IMR-90 (cell line): ENCODE measurements around the gene HPS4.

Experiments used
- CTCF ChIP-seq: conservative IDR thresholded peaks from 2 replicates; pipeline ENCODE4 v1.5.1; 2012; ENCODE audit warnings: mild to moderate bottlenecking, low read depth, low read length, improper control_type of control experiment
- MAFK ChIP-seq: IDR thresholded peaks from 2 replicates; pipeline ENCODE4 v1.6.1; 2012; ENCODE audit warnings: low read depth, low read length, improper control_type of control experiment
- MXI1 ChIP-seq: IDR thresholded peaks from 2 replicates; pipeline ENCODE4 v1.6.1; 2012; ENCODE audit warnings: low read depth, mild to moderate bottlenecking, low read length, moderate library complexity, borderline replicate concordance

- TF ChIP-seq MAFK, result no peak
- no peak for TF ChIP-seq CTCF
- no peak for TF ChIP-seq MXI1
Observed at GRCh38 chr22:26463688-26464087, 19.9 kb downstream of the HPS4 start.
